ENCODE results near the gene LATS1.

DNA sequence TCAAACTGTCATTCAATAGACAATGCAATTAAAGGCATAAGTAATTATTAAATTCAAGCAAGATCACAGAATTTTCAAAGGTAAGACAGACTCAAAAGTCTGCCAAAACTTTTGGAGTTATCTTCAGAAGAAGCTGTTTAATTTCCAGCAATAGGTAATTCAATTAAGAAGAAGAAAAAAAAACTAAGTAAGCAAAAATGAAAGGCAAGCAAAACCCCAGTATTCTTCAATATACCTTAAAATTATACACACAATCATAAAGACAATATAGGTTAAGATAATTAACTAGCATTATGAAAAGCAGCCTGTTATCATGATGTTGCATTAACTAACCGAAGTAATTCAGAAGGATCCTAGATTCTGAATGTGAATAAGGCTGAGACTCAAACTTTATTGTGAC is 3.5 kb downstream of the LATS1 start:
- TF ChIP-seq ARNT (IDR thresholded peaks at IDR 0.05) (no peak), SP1 (IDR thresholded peaks at IDR 0.05) (no peak), ZNF384 (IDR thresholded peaks at IDR 0.05) (no peak), TARDBP (IDR thresholded peaks at IDR 0.05) (no peak), FOXM1 (IDR thresholded peaks at IDR 0.05; ENCODE audit: borderline replicate concordance) (no peak), SUZ12 (IDR thresholded peaks at IDR 0.05) (no peak), BHLHE40 (IDR thresholded peaks at IDR 0.05; ENCODE audit: borderline replicate concordance) (no peak), ELF4 (IDR thresholded peaks at IDR 0.05) (no peak), CTBP1 (IDR thresholded peaks at IDR 0.05; ENCODE audit: borderline replicate concordance) (no peak), NFRKB (IDR thresholded peaks at IDR 0.05) (no peak), FOXK2 (IDR thresholded peaks at IDR 0.05) (no peak), LEF1 (IDR thresholded peaks at IDR 0.05; ENCODE audit: borderline replicate concordance) (no peak)
- TF ChIP-seq, protein P1, sequence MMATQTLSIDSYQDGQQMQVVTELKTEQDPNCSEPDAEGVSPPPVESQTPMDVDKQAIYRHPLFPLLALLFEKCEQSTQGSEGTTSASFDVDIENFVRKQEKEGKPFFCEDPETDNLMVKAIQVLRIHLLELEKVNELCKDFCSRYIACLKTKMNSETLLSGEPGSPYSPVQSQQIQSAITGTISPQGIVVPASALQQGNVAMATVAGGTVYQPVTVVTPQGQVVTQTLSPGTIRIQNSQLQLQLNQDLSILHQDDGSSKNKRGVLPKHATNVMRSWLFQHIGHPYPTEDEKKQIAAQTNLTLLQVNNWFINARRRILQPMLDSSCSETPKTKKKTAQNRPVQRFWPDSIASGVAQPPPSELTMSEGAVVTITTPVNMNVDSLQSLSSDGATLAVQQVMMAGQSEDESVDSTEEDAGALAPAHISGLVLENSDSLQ (IDR thresholded peaks at IDR 0.05): no peak

Measured in HEK293T (cell line).